GM12872 (cell line): Measurements from ENCODE around the gene MLXIP.

ENCODE experiments used
- CTCF ChIP-seq: IDR thresholded peaks from 3 replicates; pipeline ENCODE4 v1.5.1; 2011; ENCODE audit warnings: low read depth, mild to moderate bottlenecking, low read length, moderate library complexity; ENCODE audit not compliant: insufficient read depth

MLXIP gene

GRCh38 chr12:122195405-122195804 lies 116.8 kb downstream of the MLXIP start:
- TF ChIP-seq CTCF: no peak
